Gastroesophageal sphincter (tissue), 4 donors: ENCODE data around the gene SLC3A2. TPM values are rescaled to one million over a fixed set of nuclear protein-coding genes. Genes with fewer than 3 reads are reported as not detected.

Experiments used
- ATAC-seq: fragments of 150-250 bp; one replicate; pipeline ENCODE4 v1.9.1; 2016; ENCODE audit warnings: mild to moderate bottlenecking, moderate library complexity
- H3K27ac ChIP-seq, 4 donors: fragments of 200-600 bp; sonication (generic) in 3 of 4; 1 replicate in 3 of 4; 2 replicates in 1 of 4; pipeline ENCODE4 v1.5.1; 2016 to 2019
- H3K27me3 ChIP-seq: fragments of 200-600 bp; sonication (generic); one replicate; pipeline ENCODE4 v1.5.1; 2019
- H3K36me3 ChIP-seq, 2 donors: fragments of 200-600 bp; sonication (generic); one replicate each; pipeline ENCODE4 v1.5.1; 2019; ENCODE audit warnings: control low read depth in 1 of 2
- H3K4me1 ChIP-seq, 3 donors: fragments of 200-600 bp; sonication (generic); 1 replicate in 2 of 3; 2 replicates in 1 of 3; pipeline ENCODE4 v1.5.1; 2016 to 2019; ENCODE audit warnings: control low read depth in 2 of 3
- H3K4me3 ChIP-seq, 2 donors: fragments of 200-600 bp; sonication (generic); one replicate each; pipeline ENCODE4 v1.5.1; 2019; ENCODE audit warnings: mild to moderate bottlenecking in 1 of 2, moderate library complexity in 1 of 2
- H3K9me3 ChIP-seq, 3 donors: fragments of 200-600 bp; sonication (generic); one replicate each; pipeline ENCODE4 v1.5.1; 2017 to 2019; ENCODE audit warnings: control low read depth in 2 of 3
- EP300 ChIP-seq: sonication (generic); formaldehyde crosslinking; IDR thresholded peaks from one replicate; pipeline ENCODE4 v1.6.1; 2017; ENCODE audit warnings: antibody characterized with exemption, mild to moderate bottlenecking
- POLR2A ChIP-seq, 2 donors: fragments of 450-650 bp; IDR thresholded peaks; one replicate each; pipeline ENCODE4 v1.6.1; 2017; ENCODE audit warnings: antibody characterized with exemption in 2 of 2, mild to moderate bottlenecking in 2 of 2, moderate library complexity in 1 of 2
- POLR2AphosphoS5 ChIP-seq: sonication (generic); formaldehyde crosslinking; IDR thresholded peaks from one replicate; pipeline ENCODE4 v1.6.1; 2017; ENCODE audit warnings: antibody characterized with exemption
- WGBS, 2 donors: methylation state at CpG; one replicate each; pipeline ENCODE4 v1.1.5; 2018; ENCODE audit warnings: low coverage in 1 of 2; 5-methylcytosine and 5-hydroxymethylcytosine counted together
- total RNA-seq, 4 donors: library from RNA; depleted of rRNA; stranded (reverse); fragments of >200 nt; gene quantifications; one replicate each; pipeline ENCODE4 v1.1.0, GENCODE V29; 2016
- TF ChIP-seq, protein P1 (sequence below), 4 experiments: fragments of 200-600 bp in 2 of 4; fragments of 450-650 bp in 2 of 4; sonication (generic) in 1 of 4; IDR thresholded peaks; one replicate each; pipeline ENCODE4 v1.5.1; 2017 to 2019; ENCODE audit warnings: antibody characterized with exemption in 4 of 4, mild to moderate bottlenecking in 2 of 4, moderate library complexity in 2 of 4

The SLC3A2 gene
- total RNA-seq, 4 donors from 2014 or later: 66.9 to 144 (median 80.2) TPM

DNA sequence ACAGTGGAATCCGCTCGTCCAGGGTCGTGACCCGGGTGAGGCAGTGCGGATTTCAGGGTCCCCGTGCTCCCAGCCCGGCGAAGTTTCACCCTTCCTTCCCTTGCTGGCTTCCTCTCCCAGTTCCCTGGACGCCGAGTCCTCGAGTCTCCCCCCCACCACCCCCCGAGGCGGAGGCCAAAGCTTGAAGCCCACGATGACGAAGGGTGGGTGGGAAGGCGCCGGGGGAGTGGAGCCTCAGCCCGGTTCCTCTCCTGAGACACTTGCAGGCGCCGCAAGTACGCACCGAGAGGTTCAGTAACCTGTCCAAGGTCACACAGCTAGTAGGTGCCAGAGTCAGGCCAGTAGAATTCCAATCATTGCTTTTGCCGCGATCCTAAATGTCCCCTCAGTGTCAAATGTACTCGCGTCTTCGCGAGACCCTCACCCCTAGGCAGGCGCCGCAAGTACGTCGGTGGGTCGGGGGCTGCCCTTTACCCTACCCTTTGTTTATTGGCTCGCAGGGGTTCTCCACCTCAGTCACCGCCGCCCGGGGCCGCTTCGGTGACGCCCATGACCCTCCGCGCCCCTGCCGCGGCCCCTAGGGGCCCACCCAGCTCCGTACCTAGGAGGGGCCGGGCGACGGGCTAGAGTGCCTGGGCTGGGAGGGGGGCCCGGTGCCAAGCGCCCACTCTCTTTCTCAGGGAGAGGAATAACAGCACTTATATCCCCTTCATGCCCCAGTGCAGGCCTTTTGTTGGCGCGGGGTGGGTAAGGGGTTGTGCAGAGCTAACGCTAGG lies 46.2 kb downstream of the SLC3A2 start:
- peaks cover 68% of the 10 kb centered on the region for H3K27me3 ChIP-seq
- WGBS, 2 donors: 12% methylated on average over 12 of the region's 53 CpGs; no CpG with 5 or more reads in 1 of the 2 donors
- H3K36me3 ChIP-seq: no peaks in the 10 kb centered on the region
- no peaks in the 10 kb centered on the region for H3K9me3 ChIP-seq
- TF ChIP-seq POLR2AphosphoS5 (no peak), POLR2A (IDR thresholded peaks at IDR 0.05) (no peak), EP300 (no peak)
- TF ChIP-seq, protein P1, sequence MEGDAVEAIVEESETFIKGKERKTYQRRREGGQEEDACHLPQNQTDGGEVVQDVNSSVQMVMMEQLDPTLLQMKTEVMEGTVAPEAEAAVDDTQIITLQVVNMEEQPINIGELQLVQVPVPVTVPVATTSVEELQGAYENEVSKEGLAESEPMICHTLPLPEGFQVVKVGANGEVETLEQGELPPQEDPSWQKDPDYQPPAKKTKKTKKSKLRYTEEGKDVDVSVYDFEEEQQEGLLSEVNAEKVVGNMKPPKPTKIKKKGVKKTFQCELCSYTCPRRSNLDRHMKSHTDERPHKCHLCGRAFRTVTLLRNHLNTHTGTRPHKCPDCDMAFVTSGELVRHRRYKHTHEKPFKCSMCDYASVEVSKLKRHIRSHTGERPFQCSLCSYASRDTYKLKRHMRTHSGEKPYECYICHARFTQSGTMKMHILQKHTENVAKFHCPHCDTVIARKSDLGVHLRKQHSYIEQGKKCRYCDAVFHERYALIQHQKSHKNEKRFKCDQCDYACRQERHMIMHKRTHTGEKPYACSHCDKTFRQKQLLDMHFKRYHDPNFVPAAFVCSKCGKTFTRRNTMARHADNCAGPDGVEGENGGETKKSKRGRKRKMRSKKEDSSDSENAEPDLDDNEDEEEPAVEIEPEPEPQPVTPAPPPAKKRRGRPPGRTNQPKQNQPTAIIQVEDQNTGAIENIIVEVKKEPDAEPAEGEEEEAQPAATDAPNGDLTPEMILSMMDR (IDR thresholded peaks at IDR 0.05): no peak
- no peak for ATAC-seq
- no peak overlapping the region for H3K27ac ChIP-seq
- H3K4me1 ChIP-seq: peaks cover 0 to 41% (median 17%) of the 10 kb centered on the region in 3 donors
- H3K4me3 ChIP-seq: peak overlapping the region in 1 of 2 donors; percentile 43

DNA sequence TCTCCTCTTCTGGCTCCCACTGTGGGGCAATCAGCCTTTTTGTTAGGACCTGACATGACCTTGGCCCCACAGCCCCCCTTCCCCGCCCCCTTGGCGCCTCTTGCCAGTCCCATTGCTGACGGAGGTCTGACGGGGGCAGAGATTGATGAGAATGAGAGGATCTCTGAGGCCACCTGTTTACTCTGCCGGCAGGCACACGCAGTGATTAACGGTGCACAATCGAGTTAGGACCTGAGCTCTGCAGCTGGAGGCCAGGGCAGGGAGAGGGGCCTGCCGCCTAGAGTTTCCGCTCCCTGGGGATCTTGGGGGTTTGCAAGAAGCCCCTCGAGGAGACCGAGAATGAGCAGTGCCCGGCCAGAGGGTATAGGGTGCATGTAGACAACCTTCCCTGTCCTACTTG lies 47.3 kb downstream of the SLC3A2 start:
- Histone ChIP-seq H3K4me3 (no peak overlapping the region), H3K9me3 (no peaks in the 10 kb centered on the region), H3K36me3 (no peaks in the 10 kb centered on the region), H3K27ac (no peak overlapping the region), H3K27me3 (peaks cover 57% of the 10 kb centered on the region), H3K4me1 (peaks cover 0 to 30% (median 17%) of the 10 kb centered on the region in 3 donors)
- no CpG with 5 or more reads among the region's 13 CpGs for WGBS, 2 donors
- no peak for ATAC-seq
- TF ChIP-seq, protein P1 (IDR thresholded peaks at IDR 0.05): no peak
- TF ChIP-seq EP300 (no peak), POLR2AphosphoS5 (no peak), POLR2A (IDR thresholded peaks at IDR 0.05) (no peak)

DNA sequence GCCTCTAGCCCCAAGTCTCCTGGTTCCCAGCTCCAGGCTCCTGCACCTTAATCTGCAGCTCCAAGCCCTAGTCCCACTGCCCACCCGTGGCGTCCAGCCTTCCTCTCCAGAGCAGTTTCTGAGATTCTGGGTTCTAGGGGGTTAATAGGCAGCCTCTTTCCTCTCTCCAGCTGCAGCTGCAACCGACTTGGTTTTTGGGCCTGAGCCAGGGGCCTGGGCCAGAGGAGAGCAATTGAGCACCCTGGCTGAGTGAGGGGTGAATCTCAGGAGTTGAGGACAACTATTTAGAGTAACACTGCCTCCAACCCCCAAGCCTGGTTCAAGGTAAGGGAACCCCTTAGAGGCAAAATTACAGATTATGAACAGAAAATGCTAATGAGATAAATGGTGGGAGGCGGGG lies 49.5 kb downstream of the SLC3A2 start:
- WGBS, 2 donors: 71 to 100% methylated on average over 1 to 3 of the region's 4 CpGs

DNA sequence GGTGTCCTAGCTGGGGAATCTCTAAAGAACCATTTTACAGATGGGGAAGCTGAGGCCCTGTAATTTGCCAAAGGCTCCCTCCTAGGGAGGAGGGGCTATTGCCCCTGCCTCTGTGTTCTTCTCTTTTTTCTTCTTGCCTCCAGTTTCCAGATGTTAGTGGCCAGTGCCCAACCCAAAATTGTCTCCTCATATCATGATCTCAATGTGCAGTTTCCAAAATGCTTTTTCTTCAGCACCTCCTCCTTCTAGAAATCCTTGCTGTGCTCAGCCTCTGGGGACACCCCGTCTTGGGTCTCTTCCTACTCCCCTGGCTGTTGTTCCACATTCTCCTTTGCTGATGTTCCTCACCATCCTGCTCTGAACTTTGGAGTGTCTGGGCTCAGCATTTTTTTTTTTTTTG lies 50.0 kb downstream of the SLC3A2 start:
- no peaks in the 10 kb centered on the region for H3K9me3 ChIP-seq
- H3K36me3 ChIP-seq: no peaks in the 10 kb centered on the region
- WGBS, 2 donors: 33 to 62% methylated on average over 1 of the region's 1 CpG
- H3K27me3 ChIP-seq: peaks cover 30% of the 10 kb centered on the region
- peaks cover 0 to 16% (median 10%) of the 10 kb centered on the region in 3 donors for H3K4me1 ChIP-seq
- ATAC-seq: no peak
- H3K27ac ChIP-seq: no peak overlapping the region
- TF ChIP-seq, protein P1 (IDR thresholded peaks at IDR 0.05): no peak
- TF ChIP-seq POLR2A (IDR thresholded peaks at IDR 0.05) (no peak), EP300 (no peak), POLR2AphosphoS5 (no peak)
- H3K4me3 ChIP-seq: no peak overlapping the region

More for the DNA sequence above, 49.5 kb downstream of the SLC3A2 start:
- no peak for TF ChIP-seq EP300
- TF ChIP-seq, protein P1 (IDR thresholded peaks at IDR 0.05): no peak
- no peak for TF ChIP-seq POLR2AphosphoS5
- TF ChIP-seq POLR2A (IDR thresholded peaks at IDR 0.05): no peak
- Histone ChIP-seq H3K36me3 (no peaks in the 10 kb centered on the region), H3K4me3 (no peak overlapping the region), H3K4me1 (peaks cover 0 to 17% (median 10%) of the 10 kb centered on the region in 3 donors), H3K27me3 (peaks cover 35% of the 10 kb centered on the region), H3K27ac (no peak overlapping the region), H3K9me3 (no peaks in the 10 kb centered on the region)
- no peak for ATAC-seq
